Measurements from ENCODE around the gene PTAFR.

PTAFR gene

GRCh38 chr1:28178690-28179485, 2.4 kb upstream of the PTAFR start:
- DNase-seq (ENCODE audit: low read depth, low spot score), result no peak

GRCh38 chr1:28175955-28176485, 470 bp downstream of the PTAFR start:
- DNase-seq (ENCODE audit: low read depth, low spot score), result no peak

GRCh38 chr1:28173980-28174297, 2.6 kb downstream of the PTAFR start:
- DNase-seq (ENCODE audit: low read depth, low spot score), result no peak

DNA sequence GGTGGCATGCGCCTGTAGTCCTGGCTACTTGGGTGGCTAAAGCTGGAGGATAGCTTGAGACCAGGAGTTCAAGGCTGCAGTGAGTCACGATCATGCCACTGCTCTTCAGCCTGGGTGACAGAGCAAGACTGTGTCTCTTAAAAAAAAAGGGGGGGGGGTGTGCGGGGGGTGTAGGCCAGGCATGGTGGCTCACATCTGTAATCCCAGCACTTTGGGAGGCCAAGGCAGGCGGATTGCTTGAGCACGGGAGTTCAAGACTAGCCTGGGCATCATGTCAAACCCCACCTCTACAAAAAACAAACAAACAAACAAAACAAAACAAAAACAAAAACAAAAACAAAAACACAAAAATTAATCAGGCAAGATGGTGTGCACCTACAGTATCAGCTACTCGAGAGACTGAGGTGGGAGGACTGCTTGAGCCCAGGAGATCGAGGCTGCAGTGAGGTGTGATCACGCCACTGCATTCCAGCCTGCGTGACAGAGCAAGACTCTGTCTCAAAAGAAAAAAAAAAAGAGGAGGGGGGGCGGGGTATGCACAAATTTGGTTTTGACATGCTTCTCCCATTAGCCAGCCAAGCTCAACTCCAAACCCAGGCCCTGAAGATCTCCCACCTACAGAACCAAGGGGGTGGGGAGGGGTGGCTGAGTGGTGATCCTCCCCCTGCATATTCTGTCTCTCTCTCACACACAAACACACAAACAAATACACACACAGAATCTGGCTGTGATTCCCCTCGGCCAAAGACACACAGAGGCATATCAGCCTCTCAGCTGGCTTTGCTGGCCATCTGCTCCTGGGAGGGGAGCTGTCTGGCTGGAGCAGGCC, 3.1 kb downstream of the PTAFR start:
- DNase-seq (ENCODE audit: low read depth, low spot score), result no peak

- no peak for DNase-seq (ENCODE audit: low read depth, low spot score)
Observed at GRCh38 chr1:28172713-28173150, 3.8 kb downstream of the PTAFR start.

GRCh38 chr1:28171246-28171645, 5.2 kb downstream of the PTAFR start:
- DNase-seq (ENCODE audit: low read depth, low spot score), result no peak

- no peak for DNase-seq (ENCODE audit: low read depth, low spot score)
Observed at GRCh38 chr1:28170001-28170596, 6.4 kb downstream of the PTAFR start.

DNA sequence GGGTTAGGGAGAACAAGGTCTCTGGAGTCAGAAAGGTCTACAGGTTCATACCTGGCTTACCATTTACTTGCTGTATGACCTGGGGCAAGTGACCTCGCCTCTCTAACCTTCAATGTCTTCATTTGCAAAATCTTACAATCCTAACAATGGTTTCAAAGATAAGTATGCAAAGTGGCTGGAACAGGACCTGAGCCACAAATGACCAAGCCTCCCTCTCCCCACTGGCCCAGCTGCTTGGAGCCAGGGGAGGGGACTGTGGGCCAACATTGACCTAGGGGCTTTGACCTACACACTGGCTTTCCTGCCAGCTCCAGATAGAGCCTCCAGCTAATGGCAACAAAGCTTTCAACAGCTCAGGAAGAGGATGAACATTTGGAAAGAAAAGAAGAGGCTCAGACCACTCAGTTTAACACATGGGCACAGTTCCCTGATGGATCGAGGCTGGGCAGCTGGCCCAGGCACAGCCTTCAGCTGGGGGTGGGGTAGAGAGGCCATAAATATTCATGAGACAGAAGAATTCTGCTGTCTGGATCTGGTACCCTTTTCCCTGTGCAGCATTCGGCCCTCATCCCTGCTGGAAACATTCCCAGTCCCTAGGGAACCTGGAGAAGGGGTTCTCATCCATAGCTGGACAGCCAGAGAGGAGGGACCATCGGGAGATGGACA, 12.9 kb downstream of the PTAFR start:
- no peak for DNase-seq (ENCODE audit: low read depth, low spot score)

- no peak for DNase-seq (ENCODE audit: low read depth, low spot score)
Observed at GRCh38 chr1:28162151-28162550, 14.3 kb downstream of the PTAFR start.

GRCh38 chr1:28161751-28162150, 14.7 kb downstream of the PTAFR start:
- DNase-seq (ENCODE audit: low read depth, low spot score), result no peak

DNA sequence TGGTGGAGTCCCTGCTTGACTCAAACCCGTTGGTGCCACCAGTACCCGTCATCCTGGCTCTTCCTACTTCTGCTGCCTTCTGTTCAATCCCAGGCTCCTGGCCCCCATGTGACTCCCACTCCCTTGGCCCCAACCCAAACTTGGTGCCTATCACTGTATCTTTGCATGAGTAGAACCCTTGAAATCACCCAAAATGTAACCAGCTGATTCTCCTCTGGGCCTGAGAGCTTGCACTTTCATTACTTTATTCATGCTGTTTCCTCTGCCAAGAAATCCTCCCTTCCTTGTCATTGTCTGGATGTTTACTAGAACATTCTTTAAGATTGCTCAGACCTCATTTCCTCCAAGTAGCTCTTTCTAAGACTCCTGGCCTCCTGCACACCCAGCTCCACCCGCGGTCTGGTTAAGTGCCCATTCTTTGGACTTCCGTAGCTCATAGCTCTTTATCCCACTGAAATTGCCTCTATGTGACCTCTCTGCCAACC, 15.7 kb downstream of the PTAFR start:
- no peak for DNase-seq (ENCODE audit: low read depth, low spot score)

DNA sequence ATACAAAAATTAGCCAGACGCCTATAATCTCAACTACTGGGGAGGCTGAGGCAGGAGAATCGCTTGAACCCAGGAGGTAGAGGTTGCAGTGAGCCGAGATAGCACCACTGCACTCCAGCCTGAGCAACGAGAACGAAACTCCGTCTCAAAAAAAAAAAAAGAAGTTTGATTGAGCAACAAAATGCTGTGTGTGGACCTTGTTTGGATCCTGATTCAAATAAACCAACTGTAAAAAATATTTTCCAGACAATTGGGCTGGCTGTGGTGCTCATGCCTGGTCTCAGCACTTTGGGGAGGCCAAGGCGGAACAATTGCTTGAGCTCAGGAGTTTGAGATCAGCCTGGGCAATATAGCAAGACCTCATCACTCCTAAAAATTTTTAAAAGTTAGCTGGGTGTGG, 16.8 kb downstream of the PTAFR start:
- no peak for DNase-seq (ENCODE audit: low read depth, low spot score)

- DNase-seq (ENCODE audit: low read depth, low spot score), result no peak
Observed at GRCh38 chr1:28159243-28159642, 17.2 kb downstream of the PTAFR start.

DNA sequence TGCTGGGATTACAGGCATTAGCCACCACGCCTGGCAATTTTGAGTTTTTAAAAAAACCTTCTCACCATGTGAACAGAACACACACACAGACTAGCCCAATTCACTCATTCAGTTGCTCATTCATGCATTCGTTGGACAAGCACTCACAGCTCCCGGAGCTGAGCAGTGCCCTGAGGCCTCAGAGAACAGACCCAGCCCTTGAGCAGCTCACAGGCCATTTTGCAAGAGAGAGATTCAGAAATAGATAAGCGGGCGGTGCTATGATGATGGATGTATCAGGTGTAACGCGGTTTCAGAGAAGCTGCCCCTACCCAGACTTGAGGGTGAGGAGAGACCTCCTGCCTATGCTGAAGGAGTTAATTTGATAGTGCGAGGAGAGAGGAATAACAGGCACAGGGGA, 18.6 kb downstream of the PTAFR start:
- no peak for DNase-seq (ENCODE audit: low read depth, low spot score)

GRCh38 chr1:28156821-28157220, 19.7 kb downstream of the PTAFR start:
- no peak for DNase-seq (ENCODE audit: low read depth, low spot score)

DNA sequence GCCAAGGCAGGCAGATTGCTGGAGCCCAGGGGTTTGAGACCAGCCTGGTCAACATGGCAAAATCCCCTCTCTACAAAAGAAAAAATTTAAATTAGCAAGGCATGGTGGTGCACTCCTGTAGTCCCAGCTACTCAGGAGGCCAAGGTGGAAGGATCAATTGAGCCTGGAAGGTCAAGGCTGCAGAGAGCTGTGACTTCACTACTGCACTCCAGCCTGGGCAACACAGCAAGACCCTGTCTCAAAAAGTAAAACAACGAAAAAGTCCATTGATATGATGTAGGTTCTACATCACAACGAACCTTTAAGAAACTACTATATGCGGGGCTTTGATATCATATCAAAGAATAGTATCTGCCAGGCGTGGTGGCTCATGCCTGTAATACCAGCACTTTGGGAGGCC, 20.9 kb downstream of the PTAFR start:
- no peak for DNase-seq (ENCODE audit: low read depth, low spot score)

- no peak for DNase-seq (ENCODE audit: low read depth, low spot score)
Observed at GRCh38 chr1:28154078-28154594, 22.4 kb downstream of the PTAFR start.

GRCh38 chr1:28150125-28150780, 26.2 kb downstream of the PTAFR start:
- no peak for DNase-seq (ENCODE audit: low read depth, low spot score)

DNA sequence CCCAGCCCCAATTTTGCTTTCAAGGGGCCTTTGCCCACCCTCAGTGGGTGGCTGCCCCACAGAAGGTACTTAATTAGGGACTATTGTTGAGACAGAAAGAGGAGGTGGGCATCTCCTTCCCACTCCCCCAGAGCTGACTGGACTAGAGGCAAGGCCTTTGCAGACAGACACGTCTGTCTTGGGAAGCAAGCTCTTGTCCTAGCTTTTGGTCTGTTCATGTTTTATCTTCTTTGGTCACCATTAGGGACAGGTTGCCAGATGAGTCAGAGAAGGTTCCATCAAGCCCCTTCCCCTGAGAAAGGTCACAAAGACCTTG, 27.7 kb downstream of the PTAFR start:
- DNase-seq (ENCODE audit: low read depth, low spot score), result no peak

DNA sequence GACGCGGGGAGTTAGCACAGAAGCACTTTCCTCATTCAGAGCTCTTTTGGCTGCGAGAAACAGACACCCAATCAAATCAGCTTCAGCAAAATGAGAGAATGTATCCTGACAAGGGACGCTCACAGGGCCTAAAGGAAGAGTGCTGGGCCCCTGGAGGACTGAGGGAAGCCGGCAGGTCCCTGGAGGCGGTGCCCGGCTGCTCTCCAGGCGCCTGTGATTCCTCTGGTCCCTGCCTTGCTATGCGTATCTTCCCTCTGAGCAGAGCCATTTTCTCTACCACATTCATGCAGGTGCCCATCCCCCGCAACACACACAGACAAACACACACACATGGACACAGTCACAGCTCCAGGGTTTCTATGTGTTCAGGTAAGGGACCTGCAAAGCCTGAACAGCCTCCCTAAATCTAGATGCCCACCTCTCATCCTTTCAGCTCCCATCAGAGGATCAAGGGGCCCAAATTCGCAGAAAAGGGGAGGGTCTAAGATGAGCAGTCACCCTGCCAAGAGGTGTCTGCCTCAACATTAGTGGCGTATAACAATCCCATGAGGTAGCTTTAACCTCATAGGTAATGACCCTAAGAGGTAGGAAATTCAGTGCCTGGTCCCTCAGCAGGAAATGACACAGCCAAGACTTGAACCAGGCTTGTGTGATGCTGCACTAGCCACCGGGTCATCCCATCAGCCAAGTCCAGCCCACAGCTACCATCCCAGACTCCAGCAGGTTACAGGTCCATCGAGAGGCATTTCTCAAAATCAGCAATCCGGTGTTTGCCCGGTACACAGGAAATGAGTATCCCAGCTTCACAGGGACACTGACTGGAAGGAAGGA, 29.0 kb downstream of the PTAFR start:
- no peak for DNase-seq (ENCODE audit: low read depth, low spot score)

All from smooth muscle cell of the brain vasculature (primary cell).